GM21423 (cell line): ENCODE data around the gene CBY2.

Source experiments
- ATAC-seq: cut with Tn5 transposase; IDR thresholded peaks from one replicate; pipeline ENCODE4 v1.9.1; 2021; ENCODE audit warnings: mild to moderate bottlenecking, moderate library complexity; ENCODE audit not compliant: unreplicated experiment

Gene CBY2

DNA sequence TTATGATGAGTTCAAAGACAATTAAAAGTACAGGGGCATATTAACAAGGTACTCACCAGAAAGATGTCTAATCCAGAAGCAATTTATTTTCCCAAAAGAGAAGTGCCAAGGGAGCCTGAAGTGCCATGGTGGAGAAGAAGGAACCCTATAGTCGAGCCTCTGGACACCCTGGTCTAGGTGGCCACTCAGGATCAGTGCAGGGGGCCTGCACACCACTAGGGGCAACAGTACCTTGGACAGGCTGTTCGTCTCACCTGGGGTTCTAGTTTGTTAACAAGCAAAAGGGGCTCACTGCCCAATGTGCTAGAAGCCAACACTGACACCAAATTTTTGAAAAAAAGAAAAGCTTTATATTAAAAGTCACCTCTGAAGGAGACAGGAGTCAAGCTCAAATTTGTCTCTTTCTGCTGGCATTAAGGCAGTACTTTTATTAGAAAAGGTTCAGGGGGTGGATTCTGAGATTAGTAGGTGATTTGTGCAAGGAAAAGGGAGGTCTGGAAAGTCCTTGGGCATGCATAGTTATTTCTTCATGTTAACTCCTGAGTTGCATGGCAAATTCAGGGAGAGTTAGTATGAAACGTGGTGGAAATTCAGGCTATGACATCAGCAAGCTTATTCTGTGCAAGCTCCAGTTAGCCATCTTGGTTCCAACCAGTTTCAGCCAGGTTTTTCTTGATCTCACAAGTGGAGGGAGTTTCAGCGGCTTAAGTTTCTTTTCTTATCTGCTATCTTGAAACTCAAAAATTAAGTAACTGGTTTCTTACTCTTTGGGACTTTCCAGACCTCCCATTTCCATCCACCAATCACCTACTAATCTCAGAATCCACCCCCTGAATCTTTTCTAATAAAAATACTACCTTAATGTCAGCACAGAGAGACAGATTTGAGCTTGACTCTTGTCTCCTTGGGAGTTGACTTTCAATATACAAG is 884 bp upstream of the CBY2 start:
- ATAC-seq, result peak; percentile 53

DNA sequence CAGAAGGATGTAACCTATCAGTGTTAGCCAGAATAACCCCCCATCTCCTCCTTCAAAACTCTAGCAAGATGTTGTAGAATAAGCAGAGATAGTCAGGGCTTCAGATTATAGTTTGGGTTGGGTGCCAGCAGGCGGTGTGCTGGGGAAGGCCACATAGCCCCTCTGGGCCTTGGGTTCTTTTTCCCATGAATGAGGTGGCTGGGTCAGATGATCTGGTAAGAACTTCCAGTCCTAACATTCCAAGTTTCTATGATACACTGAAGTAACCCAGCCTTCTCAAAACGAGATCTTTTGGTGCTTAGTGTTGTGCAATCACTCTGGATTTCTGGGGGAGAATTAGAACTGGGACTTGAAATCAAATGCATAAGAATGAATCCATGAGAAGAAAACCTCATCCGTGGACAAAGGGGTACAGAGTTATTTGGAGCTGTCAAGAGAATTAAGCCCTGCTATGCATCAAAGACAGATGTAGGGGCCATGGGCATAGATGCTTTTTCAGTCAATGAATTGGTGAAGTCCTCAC is 810 bp downstream of the CBY2 start:
- no peak for ATAC-seq

- ATAC-seq, result no peak
Observed at GRCh38 chr13:45704211-45704739, 2.2 kb downstream of the CBY2 start.

DNA sequence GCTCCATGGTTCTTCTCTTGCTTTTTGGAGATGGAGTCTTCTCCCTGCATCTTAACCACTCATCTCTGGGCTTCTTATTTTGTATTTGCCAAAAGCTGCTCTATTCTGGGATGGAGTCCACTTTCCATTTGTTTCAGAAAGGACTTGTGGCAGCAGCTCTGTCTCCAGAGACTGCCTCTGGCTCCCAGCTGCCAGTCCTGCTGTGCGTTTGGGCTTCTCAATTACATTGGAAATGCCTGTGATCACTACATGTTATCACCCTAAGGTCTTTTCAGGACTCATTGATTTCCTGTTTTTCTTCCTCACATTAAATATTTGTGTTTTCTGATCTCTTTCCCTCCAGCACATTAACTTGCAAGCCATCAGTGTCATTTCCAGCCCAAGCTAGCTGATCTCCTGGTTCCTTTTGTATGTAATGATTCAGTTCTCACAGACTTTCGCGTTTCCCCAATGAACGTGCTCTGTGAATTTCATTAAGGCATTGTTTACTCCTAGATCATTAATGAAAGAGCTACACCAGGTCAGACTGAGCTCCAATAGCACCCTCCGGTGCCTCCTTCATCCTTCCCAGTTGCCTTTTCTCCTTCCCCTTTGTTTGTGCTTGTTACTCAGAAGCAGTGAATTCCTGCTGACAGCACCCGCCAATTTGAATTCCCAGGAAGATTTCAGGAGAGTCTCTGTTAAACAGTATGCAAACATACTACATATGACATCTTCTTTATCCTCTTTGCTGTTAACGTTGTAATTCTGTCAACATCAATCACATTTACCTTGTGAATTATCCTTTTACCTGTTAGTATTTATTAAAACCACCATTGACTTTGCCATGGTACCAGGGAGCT is 3.0 kb downstream of the CBY2 start:
- no peak for ATAC-seq

GRCh38 chr13:45705918-45706317 is 3.8 kb downstream of the CBY2 start:
- no peak for ATAC-seq

DNA sequence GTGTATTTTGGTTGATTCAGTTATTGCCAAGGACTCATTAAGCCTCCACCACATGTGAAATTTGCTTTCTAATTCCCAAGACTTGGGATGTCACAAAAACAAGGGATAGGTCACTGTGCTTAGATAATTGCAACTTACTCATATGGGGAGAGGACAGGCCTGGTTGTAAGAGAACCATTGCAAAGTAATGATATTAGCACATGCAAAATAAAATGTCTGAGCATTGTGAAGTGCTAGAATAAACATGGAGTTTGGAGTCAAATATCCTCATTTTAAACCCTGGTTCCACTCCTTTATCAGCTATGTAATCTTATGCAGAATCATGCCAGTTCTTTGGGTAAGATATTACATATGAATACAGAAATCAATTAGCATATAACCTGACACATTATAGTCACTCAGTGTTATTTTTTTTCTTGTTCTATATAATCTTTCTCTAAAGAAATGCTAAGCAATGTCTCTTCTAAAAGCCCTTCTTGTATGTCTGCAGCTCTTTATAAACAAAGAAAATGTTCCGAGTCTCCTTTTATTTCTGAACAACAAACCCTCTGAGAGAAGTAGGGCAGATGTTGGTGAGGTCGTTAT is 5.5 kb downstream of the CBY2 start:
- no peak for ATAC-seq

- no peak for ATAC-seq
Observed at GRCh38 chr13:45711951-45712350, 9.8 kb downstream of the CBY2 start.

DNA sequence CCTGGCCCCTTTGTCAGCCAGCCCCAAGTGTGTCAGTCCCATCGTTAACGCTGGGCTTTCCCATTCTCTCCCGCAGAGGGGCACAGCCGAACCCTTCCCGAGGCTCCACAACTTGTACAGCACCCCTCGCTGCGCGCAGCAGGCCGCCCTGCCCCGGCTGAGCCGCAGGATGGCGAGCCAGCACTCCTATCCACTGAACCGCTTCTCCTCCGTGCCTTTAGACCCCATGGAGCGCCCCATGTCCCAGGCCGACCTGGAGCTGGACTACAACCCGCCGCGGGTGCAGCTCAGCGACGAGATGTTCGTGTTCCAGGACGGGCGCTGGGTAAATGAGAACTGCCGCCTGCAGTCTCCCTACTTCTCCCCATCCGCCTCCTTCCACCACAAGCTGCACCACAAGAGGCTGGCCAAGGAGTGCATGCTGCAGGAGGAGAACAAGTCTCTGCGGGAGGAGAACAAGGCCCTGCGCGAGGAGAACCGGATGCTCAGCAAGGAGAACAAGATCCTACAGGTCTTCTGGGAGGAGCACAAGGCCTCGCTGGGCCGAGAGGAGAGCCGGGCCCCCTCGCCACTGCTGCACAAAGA is 11.1 kb downstream of the CBY2 start:
- no peak for ATAC-seq

DNA sequence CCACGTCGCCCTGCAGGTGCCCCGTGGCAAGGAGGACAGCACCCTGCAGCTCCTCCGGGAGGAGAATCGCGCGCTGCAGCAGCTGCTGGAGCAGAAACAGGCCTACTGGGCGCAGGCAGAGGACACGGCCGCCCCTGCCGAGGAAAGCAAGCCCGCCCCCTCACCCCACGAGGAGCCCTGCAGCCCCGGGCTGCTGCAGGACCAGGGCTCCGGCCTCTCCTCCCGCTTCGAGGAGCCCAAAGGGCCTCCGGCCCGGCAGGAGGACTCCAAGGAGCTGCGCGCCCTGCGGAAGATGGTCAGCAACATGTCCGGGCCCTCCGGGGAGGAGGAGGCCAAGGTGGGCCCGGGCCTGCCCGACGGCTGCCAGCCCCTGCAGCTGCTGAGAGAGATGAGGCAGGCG is 11.6 kb downstream of the CBY2 start:
- no peak for ATAC-seq

DNA sequence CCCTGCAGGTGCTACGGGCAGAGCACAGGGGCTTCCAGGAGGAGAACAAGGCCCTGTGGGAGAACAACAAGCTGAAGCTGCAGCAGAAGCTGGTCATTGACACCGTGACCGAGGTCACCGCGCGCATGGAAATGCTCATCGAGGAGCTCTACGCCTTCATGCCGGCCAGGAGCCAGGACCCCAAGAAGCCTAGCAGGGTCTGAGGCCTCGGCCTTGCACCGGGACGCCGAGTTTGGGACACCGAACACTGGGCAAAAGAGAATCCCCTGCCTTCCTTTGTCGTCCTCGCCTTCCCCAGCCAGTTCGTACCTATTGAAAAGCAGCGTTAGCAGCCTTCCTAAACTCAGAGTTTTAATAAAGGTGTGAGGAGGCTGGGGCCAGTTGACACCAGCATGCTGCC is 12.1 kb downstream of the CBY2 start:
- ATAC-seq, result no peak

- ATAC-seq, result no peak
Observed at GRCh38 chr13:45715351-45715750, 13.2 kb downstream of the CBY2 start.

- no peak for ATAC-seq
Observed at GRCh38 chr13:45717349-45717748, 15.2 kb downstream of the CBY2 start.

DNA sequence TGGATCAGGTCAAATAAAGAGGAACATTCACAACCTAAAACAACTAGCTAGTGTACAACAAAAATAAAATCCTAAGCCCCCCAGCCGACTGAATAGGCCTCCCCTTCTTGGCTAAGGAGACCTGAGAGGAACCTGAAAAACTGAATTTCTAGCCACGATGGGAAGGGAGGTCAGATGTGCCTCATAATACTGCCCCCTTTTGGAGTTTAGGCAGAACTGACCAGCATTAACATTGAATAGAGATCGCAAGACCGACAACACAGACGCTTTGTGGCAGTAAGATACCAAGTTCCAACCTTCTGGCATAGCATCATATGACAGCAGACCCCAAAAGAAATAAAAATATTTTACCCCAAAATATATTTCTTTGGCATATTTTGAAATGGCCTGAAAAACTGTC is 15.9 kb downstream of the CBY2 start:
- no peak for ATAC-seq

GRCh38 chr13:45718992-45719391 is 16.9 kb downstream of the CBY2 start:
- no peak for ATAC-seq

- no peak for ATAC-seq
Observed at GRCh38 chr13:45721203-45721731, 19.1 kb downstream of the CBY2 start.

DNA sequence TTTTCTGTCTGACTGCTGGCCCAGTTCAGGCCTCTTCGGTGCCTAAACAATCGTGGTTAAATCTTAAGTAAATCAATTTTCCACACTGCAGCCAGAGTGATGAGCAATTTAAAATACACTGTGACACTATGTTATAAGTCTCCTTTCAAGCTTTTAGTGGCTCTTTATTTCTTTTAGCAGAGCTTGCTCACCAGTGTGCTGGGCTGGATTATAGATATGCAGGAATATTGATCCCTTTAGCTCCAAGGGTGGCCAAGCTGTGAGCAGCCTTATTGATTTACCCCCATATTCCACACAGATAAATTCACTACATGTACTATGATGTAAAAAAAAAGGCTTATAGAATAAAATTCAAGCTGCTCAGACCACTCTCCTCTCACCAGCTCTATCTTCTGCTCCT is 21.7 kb downstream of the CBY2 start:
- ATAC-seq, result no peak

DNA sequence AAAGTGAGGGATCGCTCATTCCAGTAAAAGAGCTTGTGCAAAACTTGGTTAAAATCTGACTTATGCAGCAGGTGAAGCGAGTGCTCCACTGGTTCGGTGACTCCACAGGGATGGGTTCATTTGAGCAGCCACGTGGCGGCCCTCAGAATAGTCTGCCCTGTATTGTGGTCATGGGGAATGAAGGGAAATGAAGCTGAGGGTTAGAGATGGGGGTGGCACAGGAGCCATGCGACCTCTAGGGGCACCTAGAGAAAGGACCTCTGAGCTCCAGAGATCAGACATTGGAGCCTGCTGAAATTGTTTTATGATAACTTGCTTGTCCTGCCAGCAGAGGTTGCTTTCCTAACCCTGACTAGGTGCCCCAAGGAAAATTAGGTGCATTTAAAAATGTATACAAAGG is 26.6 kb downstream of the CBY2 start:
- no peak for ATAC-seq

- ATAC-seq, result no peak
Observed at GRCh38 chr13:45731455-45731854, 29.3 kb downstream of the CBY2 start.

DNA sequence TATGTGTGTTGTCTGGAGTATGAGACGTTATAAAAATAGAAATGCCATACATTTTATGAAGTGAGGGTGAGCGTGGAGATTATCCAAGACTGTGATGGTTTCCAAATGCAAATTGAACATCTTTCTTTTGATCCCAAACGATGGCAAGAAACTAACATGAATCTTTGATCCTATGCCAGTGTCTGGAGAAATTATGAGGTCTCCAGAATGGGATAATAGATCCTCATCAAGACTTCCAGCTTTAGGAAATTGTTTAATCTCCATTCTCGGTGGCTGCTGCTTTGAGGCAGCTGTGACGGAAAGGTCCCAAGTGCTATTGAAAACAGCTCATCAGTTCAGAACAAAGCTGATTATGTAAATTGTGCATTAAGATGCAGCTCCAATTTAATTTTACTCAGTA is 30.8 kb downstream of the CBY2 start:
- no peak for ATAC-seq

DNA sequence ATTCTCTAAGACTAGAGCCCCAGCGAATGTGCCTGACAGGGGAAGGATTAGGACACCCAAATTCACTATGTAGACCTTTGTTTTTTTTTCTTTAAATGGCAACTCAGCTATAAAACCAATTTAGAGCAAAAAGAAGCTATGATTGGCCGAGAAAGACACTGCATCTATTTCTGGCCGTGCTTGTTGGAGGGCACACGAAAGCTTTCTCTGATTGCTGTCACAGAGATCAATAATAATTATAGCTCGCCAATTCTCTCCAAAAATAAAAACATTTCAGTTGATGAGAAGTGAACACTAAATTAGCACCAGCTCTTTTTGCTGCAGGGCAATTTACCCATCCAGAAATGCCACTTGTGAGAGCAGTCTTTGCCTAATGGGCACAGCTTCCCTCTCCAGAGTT is 31.2 kb downstream of the CBY2 start:
- ATAC-seq, result no peak
